HG03108 (cell line): ENCODE measurements around the gene IDUA.

Experiments
- ATAC-seq: cut with Tn5 transposase; IDR thresholded peaks from one replicate; pipeline ENCODE4 v1.9.1; 2021; ENCODE audit warnings: moderate library complexity; ENCODE audit not compliant: unreplicated experiment

The IDUA gene

GRCh38 chr4:1013225-1014073 is 26.6 kb downstream of the IDUA start:
- no peak for ATAC-seq

- no peak for ATAC-seq
These were observed 27.7 kb downstream of the IDUA start for GRCh38 chr4:1014291-1015167.

- no peak for ATAC-seq
These were observed 28.3 kb downstream of the IDUA start for GRCh38 chr4:1015179-1015578.

GRCh38 chr4:1015746-1016145 is 28.9 kb downstream of the IDUA start:
- ATAC-seq, result no peak

GRCh38 chr4:1017211-1017610 is 30.4 kb downstream of the IDUA start:
- no peak for ATAC-seq

- ATAC-seq, result no peak
These were observed 30.9 kb downstream of the IDUA start for GRCh38 chr4:1017706-1018105.

- no peak for ATAC-seq
These were observed 31.5 kb downstream of the IDUA start for GRCh38 chr4:1018147-1019020.

GRCh38 chr4:1019320-1019719 is 32.5 kb downstream of the IDUA start:
- ATAC-seq, result no peak

- no peak for ATAC-seq
These were observed 33.1 kb downstream of the IDUA start for GRCh38 chr4:1019729-1020470.

- peak; percentile 80 for ATAC-seq
These were observed 34.7 kb downstream of the IDUA start for GRCh38 chr4:1021386-1022050.

- no peak for ATAC-seq
These were observed 35.4 kb downstream of the IDUA start for GRCh38 chr4:1022051-1022738.

- no peak for ATAC-seq
These were observed 35.9 kb downstream of the IDUA start for GRCh38 chr4:1022739-1023066.

- no peak for ATAC-seq
These were observed 36.3 kb downstream of the IDUA start for GRCh38 chr4:1023075-1023640.

GRCh38 chr4:1023895-1024740 is 37.3 kb downstream of the IDUA start:
- no peak for ATAC-seq

GRCh38 chr4:1024882-1025545 is 38.2 kb downstream of the IDUA start:
- ATAC-seq, result no peak

GRCh38 chr4:1026115-1026514 is 39.3 kb downstream of the IDUA start:
- no peak for ATAC-seq

- no peak for ATAC-seq
These were observed 40.5 kb downstream of the IDUA start for GRCh38 chr4:1027219-1027914.
